Myocyte (in vitro differentiated cells): ENCODE results near the gene CD28. TPM values are rescaled to one million over a fixed set of nuclear protein-coding genes. Genes with fewer than 3 reads are reported as not detected.
A peak's percentile ranks its signal among the peaks of the same experiment; 100 is the strongest.
"Not testable (repeated sequence)": the region's sequence is repeated elsewhere in the genome, so short reads cannot be mapped to it uniquely, and the experiment has no call there.

ENCODE experiments used
- DNase-seq: peaks from one replicate; pipeline ENCODE4 v3.0.0-alpha.2; 2012; ENCODE audit warnings: low read depth
- total RNA-seq: library from RNA; depleted of rRNA; stranded (reverse); fragments of >200 nt; gene quantifications from 2 replicates; pipeline ENCODE4 v1.2.3, GENCODE V29; 2014

CD28 gene
- total RNA-seq, 1 donor from 2014 or later, result 0.45 TPM

- DNase-seq, result peak; percentile 96
Observed at GRCh38 chr2:203743441-203743981, 37.1 kb downstream of the CD28 start.

- no peak for DNase-seq
Observed at GRCh38 chr2:203744091-203744490, 37.7 kb downstream of the CD28 start.

DNA sequence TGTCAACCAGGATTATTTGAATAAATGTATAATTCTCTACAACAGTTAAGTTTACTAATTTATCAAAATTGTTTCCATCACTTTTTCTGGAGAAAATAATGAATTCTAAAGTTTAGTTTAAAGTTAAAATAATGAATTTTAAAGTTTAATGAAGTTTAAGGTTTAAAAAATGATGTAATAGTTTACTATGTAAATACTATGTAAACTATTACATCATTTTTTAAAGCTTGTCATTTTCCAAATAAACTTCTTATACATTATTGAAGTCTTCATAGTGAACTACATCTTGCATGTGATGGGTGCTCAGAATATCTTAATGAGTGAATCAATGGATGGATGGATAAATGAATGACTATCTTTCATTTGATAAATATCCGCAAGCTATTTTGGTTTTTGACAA lies 38.8 kb downstream of the CD28 start:
- no peak for DNase-seq

DNA sequence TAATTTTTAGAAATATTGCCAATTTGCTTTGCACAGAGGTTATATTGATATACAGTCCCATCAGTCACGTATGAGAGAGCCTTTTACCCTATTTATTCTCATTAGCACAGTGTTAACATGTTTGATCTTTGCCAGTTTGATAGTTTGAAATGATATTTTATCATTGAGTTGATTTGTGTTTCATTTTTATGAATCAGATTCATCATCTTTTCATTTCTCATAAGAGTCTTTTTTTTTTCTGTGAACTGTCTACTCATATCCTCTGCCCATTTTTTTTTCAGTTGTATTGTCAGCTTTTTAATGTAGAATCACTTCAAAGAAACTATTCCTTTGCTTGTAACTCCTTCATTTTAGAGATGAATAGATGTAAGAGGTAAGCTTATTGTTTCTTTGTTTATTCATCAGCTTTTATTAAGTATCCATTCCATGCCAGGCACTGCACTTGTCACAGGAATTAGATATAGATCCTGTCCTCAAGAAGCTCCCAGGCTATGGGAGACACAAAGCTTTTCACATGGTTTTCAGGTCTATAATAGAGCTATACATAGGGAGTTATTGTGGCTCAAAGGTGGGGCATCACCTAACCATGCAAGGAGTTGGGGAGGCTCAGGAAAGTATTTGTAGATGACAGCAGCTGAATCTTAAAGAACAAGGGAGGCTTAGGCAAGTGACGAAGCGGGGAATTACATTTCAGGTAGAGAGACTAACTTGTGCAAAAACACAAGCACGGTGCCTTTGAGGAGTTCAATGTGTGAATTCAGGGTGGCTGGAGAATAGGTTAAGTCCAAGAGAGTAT lies 42.1 kb downstream of the CD28 start:
- no peak for DNase-seq

DNA sequence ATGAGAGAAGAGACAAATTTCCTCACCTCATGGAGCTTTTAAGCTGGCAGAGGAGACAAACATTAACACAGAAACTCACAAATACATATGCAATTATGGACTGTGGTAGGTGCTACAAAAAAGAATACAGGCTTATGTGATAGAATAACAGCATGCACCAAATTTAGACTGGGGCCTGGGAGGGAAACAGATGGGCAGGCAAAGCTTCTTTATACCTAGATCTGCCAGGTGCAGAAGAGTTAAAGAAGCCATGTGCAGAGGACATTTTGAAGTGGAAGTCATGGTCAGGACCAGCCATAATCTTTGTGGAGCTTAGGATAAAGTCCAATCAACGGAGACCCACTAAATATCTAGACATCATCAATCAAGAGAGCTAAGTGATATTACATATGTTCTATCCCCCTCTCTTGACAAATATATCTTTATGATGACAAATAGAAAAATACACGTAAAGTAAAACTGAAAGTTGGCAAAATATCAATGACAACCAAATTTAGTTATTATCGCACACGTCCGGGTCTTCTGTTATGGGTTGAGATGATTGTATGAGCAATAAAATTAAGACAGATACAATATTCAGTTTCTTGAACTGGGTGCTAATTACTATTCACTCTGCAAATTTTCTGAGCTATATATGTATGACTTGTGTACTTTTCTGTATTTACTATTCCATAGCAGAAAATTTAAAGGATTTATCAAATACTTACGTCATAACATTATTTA lies 44.1 kb downstream of the CD28 start:
- no peak for DNase-seq

DNA sequence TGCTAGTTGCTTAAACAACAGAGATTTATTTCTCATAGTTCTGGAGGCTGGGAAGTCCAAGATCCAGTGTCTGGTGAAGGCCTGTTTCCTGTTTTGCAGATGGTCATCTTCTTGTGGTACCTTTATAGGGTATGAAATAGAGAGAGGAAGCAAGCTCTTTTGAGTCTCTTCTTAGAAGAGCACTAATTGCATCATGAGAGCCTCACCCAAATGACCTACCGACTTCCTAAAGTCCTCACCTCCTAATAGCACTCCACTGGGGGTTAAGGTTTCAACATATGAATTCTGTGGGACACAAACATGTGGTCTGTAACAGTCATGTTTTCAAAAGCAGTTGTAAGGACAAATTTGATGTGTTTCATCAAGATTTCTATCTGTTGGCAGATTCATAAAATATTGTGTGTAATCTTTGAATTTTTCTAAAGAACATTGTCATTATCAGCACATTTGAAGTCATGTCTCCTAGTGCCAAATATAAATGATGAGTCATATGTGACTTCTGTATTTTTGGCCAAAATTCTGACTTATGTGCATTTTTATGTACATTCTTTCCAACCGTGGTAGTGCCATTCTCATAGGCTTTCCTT lies 45.3 kb downstream of the CD28 start:
- no peak for DNase-seq

DNA sequence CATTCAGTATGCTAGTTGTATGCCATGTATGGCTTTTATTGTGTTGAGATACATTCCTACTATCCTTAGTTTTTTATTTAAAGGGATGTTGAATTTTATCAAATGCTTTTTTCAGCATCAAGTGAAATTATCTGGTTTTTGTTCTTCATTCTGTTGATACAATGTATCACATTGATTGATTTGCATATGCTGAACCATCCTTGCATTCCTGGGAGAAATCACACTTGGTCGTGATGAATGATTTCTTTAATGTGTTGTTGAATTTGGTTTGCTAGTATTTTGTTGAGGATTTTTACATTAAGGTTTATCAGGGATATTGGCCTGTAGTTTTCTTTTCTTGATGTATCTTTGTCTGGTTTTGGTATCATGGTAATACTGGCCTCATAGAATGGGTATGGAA lies 49.7 kb downstream of the CD28 start:
- DNase-seq, result no peak

DNA sequence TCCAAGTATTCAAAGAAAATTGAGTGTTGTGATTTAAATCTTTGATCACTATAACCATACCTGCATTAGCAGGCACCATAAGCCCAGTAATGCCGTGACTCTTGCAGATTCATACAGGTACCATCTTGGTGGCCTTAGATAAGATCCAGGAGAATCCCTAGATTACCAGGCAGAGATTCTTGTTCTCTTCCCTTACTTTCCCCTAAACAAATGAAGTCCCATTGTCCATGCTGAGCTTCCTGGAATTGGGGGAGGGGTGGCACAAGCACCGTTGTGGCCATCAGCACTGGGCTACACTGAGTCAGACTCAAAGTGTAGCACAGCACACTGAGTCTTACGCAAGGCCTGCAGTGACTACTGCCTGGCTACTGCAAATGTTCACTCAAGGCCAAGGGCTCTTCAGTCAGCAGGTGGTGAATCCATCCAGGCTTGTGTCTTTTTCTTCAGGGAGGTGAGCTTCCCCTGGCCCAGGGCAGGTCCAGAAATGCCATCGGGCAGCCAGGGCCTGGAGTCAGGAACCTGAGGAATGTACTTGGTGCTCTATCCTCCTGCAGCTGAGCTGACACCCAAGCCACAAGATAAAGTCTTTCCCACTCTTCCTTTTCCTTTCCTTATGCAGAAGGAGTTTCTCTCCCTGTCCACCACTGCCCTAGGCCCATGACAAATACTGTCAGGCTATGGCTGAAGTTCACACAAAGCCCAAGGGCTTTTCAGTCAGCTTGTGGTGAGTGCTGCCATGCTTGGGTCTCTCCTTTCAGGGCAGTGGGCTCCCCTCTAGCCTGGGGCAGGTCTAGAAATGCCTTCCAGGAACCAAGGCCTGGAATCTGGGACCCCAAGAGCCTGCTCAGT lies 52.6 kb downstream of the CD28 start:
- DNase-seq, result peak; percentile 65

DNA sequence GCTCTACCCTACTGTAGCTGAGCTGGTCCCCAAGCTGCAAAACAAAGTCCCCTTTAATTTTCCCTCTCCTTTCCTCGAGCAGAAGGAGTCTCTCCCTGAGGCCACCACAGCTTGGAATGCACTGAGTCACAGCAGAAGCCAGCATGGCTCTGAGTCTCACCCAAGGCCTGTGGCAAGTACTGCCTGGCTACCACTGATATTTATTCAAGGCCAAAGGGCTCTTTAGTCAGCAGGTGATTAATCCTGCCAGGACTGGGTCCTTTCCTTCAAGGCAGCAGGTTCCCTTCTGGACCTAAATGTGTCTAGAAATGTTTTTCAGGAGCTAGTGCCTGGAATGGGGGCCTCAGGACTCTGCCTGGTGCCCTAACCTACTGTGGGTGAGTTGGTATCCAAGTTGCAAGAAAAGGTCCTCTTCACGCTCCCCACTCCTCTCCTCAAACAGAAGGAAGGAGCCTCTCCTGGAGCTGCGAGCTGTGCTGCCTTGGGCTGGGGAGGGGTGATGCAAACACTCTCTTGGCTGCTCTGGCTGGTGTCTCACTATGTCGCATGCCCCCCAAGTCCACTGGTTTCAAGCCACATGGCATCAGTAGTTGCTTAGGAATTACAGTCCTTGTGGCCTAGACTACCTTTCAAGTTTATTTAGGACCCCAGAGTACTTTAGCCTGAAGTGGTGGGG lies 53.4 kb downstream of the CD28 start:
- DNase-seq, result peak; percentile 90

DNA sequence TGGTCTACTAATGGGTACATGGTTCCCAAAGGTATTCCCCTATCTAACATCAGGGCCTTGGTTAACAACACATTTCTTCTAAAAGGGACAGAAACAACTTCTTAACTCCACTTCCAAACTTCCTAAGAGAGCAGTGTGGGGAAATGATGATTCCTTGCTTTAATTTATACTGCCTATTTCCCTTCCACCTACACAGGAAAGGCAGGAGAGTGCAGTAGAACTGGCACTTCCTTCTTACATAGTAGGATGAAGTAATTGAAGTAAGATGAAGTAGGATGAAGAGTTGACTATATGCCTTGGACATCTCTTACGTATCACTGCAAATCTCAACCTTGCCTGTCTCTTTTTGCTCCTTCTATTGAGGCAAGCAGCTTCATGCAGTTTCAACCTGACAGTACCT lies 54.7 kb downstream of the CD28 start:
- DNase-seq, result no peak

DNA sequence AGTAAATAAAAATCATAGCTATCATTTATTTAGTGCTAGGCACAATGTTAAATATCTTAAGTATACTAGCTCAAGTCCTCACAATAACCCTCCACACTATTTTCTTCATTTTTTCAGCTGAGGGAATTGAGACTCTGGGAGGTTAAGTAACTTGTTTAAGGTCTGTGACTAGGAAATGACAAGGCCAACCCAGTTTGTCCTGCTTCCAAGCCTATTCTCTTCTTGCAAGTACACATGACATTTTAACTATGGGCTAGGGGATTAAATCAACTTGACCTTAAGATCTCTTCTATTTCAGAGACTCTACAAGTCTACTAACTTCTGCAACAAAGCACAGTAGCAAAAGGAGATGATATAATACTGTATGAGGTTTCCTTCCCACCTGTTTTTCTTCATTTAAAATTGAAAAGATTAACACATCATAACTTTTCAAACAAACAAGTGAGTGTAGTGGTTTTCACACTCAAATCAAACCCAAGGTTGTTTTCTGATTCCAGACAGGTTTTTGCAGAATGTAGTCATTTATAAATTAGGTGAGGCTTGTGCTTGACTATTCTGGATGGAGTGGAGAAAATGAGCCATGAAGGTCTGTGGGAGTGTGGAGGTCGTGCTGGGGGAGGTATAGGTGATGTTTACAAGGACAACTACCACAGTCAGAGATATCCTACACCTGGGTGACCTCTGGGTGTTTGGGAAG lies 57.0 kb downstream of the CD28 start:
- no peak for DNase-seq

GRCh38 chr2:203763938-203764664 lies 57.7 kb downstream of the CD28 start:
- DNase-seq, result no peak

DNA sequence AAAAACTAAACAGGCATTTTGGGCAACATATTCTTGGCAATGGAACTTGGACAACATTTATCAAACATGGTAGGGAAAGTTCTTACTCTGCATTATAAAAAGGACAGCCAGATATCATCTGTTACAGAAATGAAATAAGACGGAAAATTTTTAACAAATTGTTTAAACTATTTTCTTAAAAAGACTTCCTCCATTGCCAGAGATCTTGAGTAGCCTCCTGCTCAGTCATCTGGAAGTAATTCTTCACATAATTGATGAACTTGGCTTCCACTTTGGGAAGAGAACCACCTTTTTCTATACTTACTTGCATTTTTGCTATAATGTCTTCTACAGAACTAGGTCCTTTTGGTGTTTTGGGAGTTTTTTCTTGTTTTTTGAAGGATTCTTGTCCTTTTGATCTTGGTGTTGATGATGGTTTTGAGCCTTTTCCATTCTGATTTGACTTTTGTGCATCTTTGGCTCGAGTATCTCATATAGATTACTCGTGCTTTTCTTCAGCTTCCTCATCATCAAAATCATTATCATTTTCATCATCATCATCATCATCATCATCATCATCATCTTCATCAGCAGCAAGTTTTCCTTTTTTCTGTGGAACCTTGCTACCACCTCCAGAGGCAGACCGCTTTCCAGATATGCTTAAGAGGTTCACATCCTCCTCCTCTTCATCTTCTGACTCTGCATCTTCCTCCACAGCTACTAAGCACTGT lies 66.2 kb downstream of the CD28 start:
- no peak for DNase-seq

DNA sequence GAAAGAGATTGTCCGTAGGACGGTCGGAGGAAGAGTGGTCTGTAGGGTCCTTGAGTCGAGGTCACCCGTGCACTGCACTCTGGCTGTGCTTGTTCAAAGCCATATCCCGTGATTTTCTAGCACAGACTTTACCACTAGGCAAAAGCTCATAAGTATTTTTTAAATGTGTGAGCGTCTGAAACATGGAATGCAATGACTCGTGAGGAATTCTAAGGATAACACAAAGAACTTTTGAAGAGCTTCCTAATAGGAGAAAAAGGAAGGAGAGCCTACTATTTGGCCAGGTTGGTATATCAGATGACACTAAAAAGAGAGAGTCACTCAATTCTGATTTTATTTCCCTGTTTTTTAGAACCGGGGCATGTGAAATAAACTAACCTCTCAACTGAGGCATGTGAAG lies 68.3 kb downstream of the CD28 start:
- DNase-seq, result no peak

DNA sequence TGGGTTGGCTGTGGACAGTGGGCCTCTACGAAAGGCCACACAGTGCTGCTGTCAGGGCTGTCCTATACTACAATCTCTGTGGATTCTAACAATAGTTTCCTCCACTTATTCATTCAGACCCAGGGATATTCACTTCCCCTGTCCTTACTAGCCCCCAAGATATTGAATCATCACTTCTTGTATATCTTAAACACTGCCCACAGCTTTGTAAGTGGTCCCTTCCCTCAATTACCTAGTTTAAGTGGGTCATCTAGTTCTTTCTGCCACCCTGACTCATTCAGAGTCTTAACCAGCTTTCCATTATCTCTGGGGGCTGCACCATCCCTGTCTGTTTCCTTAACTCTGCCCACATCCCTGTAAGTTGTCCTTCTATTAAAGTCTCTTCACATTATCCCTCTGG lies 69.2 kb downstream of the CD28 start:
- no peak for DNase-seq

GRCh38 chr2:203777030-203777429 lies 70.6 kb downstream of the CD28 start:
- no peak for DNase-seq

DNA sequence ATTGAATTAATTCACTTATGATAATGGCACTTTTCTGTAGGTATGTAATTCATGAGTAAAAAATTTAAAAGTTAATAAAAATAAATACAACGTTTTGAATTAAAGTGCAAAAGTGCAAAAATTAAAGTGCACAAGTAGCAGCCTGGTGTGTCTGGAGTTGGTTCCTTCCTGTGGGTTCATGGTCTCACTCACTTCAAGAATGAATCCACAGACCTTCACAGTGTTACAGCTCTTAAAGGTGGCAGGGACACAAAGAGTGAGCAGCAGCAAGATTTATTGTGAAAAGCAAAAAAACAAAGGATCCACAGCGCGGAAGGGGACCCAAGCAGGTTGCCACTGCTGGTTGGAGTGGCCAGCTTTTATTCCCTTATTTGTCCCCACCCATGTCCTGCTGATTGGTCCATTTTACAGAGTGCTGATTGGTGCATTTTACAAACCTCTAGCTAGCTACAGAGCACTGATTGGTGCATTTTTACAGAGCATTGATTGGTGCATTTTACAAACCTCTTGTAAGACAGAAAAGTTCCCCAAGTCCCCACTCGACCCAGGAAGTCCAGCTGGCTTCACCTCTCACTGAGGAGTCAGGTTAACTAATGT lies 73.1 kb downstream of the CD28 start:
- DNase-seq, result not testable (repeated sequence)

DNA sequence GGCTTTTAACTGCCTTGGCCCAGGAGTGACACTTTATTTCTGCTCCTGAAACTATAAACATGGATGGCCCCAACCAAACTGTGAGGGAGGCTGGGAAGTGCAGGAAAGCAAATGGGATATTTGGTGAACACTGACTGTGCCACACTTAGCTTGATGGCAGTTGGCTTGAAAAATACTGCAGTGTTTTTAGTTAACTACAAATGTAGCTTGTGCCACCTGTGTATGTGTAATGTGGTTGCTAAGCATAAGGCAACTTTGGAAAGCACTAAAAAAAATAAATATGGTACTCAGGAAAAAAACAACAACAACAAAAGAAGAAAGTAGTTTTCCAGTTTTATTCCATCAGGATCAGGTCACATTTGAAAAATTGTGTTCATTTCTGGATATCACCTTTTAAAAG lies 73.8 kb downstream of the CD28 start:
- no peak for DNase-seq
